GM23338 (cell line): ENCODE results near the gene GRID2IP.

Source experiments
- CREB1 ChIP-seq: fragments of 250-450 bp; sonication (Bioruptor Pico); IDR thresholded peaks from 2 replicates; pipeline ENCODE4 v1.5.0; 2020; ENCODE audit warnings: low read depth, mild to moderate bottlenecking, moderate library complexity
- EZH2 ChIP-seq: fragments of 200-600 bp; sonication (generic); IDR thresholded peaks from one replicate; pipeline ENCODE4 v1.8.0; 2017; ENCODE audit warnings: antibody characterized with exemption, mild to moderate bottlenecking, low read depth; ENCODE audit not compliant: unreplicated experiment
- EZH2phosphoT487 ChIP-seq: fragments of 200-600 bp; sonication (generic); IDR thresholded peaks from one replicate; pipeline ENCODE4 v1.8.1; 2018; ENCODE audit warnings: antibody characterized with exemption; ENCODE audit not compliant: unreplicated experiment
- JUNB ChIP-seq: IDR thresholded peaks from one replicate; pipeline ENCODE4 v1.6.1; 2016; ENCODE audit warnings: antibody characterized with exemption; ENCODE audit not compliant: unreplicated experiment
- NANOG ChIP-seq: IDR thresholded peaks from 2 replicates; pipeline ENCODE4 v1.6.1; 2016; ENCODE audit warnings: antibody characterized with exemption, borderline replicate concordance
- POLR2AphosphoS5 ChIP-seq: IDR thresholded peaks from 2 replicates; pipeline ENCODE4 v1.6.1; 2016; ENCODE audit warnings: antibody characterized with exemption, low read depth
- ZNF114 ChIP-seq: fragments of 250-450 bp; sonication (Bioruptor Pico); IDR thresholded peaks from 2 replicates; pipeline ENCODE4 v1.5.0; 2020; ENCODE audit warnings: mild to moderate bottlenecking, moderate library complexity
- TF ChIP-seq, protein P1 (sequence below): IDR thresholded peaks from one replicate; pipeline ENCODE4 v1.6.1; 2018; ENCODE audit warnings: antibody characterized with exemption; ENCODE audit not compliant: unreplicated experiment
- TF ChIP-seq, protein P2 (sequence below), 2 experiments: fragments of 200-600 bp in 1 of 2; sonication (generic) in 1 of 2; conservative IDR thresholded peaks; 2 replicates each; pipeline versions ENCODE4 v1.5.1 to v1.6.1; 2016 to 2017; ENCODE audit warnings: antibody characterized with exemption in 2 of 2, low read depth in 2 of 2, mild to moderate bottlenecking in 2 of 2, moderate library complexity in 1 of 2

DNA sequence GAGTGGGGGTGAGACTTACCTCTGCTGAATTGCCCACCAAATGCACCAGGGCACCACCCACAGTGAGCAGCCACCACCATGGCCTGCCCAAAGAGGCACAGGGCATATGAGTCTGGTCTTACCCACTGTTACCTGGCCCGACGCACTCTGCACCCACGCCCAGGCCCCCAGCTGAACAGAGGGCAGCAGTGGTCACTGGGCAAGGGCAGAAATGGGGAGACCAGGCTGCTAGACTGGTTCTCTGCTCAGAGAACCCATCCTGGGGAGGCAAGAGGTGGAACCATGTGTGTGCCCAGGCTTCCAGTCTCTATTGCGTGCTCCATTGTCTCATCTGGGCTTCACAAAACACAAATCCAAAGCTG is 64.1 kb downstream of the GRID2IP start:
- TF ChIP-seq, protein P1, sequence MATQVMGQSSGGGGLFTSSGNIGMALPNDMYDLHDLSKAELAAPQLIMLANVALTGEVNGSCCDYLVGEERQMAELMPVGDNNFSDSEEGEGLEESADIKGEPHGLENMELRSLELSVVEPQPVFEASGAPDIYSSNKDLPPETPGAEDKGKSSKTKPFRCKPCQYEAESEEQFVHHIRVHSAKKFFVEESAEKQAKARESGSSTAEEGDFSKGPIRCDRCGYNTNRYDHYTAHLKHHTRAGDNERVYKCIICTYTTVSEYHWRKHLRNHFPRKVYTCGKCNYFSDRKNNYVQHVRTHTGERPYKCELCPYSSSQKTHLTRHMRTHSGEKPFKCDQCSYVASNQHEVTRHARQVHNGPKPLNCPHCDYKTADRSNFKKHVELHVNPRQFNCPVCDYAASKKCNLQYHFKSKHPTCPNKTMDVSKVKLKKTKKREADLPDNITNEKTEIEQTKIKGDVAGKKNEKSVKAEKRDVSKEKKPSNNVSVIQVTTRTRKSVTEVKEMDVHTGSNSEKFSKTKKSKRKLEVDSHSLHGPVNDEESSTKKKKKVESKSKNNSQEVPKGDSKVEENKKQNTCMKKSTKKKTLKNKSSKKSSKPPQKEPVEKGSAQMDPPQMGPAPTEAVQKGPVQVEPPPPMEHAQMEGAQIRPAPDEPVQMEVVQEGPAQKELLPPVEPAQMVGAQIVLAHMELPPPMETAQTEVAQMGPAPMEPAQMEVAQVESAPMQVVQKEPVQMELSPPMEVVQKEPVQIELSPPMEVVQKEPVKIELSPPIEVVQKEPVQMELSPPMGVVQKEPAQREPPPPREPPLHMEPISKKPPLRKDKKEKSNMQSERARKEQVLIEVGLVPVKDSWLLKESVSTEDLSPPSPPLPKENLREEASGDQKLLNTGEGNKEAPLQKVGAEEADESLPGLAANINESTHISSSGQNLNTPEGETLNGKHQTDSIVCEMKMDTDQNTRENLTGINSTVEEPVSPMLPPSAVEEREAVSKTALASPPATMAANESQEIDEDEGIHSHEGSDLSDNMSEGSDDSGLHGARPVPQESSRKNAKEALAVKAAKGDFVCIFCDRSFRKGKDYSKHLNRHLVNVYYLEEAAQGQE = no peak
- TF ChIP-seq, protein P2, sequence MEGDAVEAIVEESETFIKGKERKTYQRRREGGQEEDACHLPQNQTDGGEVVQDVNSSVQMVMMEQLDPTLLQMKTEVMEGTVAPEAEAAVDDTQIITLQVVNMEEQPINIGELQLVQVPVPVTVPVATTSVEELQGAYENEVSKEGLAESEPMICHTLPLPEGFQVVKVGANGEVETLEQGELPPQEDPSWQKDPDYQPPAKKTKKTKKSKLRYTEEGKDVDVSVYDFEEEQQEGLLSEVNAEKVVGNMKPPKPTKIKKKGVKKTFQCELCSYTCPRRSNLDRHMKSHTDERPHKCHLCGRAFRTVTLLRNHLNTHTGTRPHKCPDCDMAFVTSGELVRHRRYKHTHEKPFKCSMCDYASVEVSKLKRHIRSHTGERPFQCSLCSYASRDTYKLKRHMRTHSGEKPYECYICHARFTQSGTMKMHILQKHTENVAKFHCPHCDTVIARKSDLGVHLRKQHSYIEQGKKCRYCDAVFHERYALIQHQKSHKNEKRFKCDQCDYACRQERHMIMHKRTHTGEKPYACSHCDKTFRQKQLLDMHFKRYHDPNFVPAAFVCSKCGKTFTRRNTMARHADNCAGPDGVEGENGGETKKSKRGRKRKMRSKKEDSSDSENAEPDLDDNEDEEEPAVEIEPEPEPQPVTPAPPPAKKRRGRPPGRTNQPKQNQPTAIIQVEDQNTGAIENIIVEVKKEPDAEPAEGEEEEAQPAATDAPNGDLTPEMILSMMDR (conservative IDR thresholded peaks at IDR 0.05; ENCODE audit: low read depth in 2 of 2) = no peak
- TF ChIP-seq EZH2 (no peak), NANOG (no peak), ZNF114 (CRISPR knock-in tag) (no peak), JUNB (no peak), POLR2AphosphoS5 (no peak), EZH2phosphoT487 (no peak), CREB1 (CRISPR knock-in tag) (no peak)
